NT2/D1 (cell line): Measurements from ENCODE around the gene LRRC27.

Source experiments
- SUZ12 ChIP-seq: IDR thresholded peaks from 2 replicates; pipeline ENCODE4 v1.6.1; 2011; ENCODE audit not compliant: insufficient read length, insufficient read depth; ENCODE audit errors: extremely low read depth
- YY1 ChIP-seq: IDR thresholded peaks from 2 replicates; pipeline ENCODE4 v1.6.1; 2011; ENCODE audit not compliant: insufficient read length, insufficient read depth

DNA sequence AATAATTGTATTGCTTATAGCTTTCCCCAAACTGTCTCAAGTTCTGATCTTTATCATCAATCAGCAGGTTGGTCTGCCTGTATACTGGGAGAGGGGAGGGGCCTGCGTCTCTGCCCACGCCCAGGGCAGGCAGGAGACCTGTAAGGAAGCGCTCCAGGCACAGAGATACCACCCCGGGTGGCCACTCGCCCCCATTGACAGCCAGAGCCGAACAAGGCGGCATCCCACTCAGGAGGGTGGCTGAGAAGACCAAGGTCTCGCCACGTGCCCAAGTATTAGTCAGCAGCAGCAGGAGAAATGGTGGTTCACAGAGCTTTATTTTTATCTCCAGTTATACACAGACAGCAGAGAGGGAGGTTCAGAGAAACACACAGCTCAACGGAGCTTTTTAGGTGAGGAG is 31.4 kb upstream of the LRRC27 start:
- TF ChIP-seq YY1 = no peak
- TF ChIP-seq SUZ12 = no peak
